Activated CD4-positive, alpha-beta T cell treated with anti-CD3 and anti-CD28 coated beads, Interleukin-2, amount 10 ng/mL, durations not matched to agents 7 days and 5 days (primary cell): ENCODE measurements around the gene P2RX7. TPM values are rescaled to one million over a fixed set of nuclear protein-coding genes. Genes with fewer than 3 reads are reported as not detected.
"Not testable (repeated sequence)": the region's sequence is repeated elsewhere in the genome, so short reads cannot be mapped to it uniquely, and the experiment has no call there.

Source experiments
- CTCF ChIA-PET: fragments of 350-600 bp; sonication (Branson Sonifier 250); formaldehyde crosslinking; loops from one replicate; lab custom pipeline; 2021; ENCODE audit warnings: antibody characterized with exemption; lab: Charles Lee
- POLR2A ChIA-PET: fragments of 350-600 bp; sonication (Branson Sonifier 250); formaldehyde crosslinking; loops from one replicate; lab custom pipeline; 2021; ENCODE audit warnings: antibody characterized with exemption; lab: Charles Lee
- DNase-seq: peaks from one replicate; pipeline ENCODE4 v3.0.0-alpha.2; 2020
- H3K27ac Mint-ChIP-seq: one replicate; pipeline ENCODE4 v1.8.0; 2021; ENCODE audit warnings: mild to moderate bottlenecking, moderate library complexity, mixed read lengths
- H3K27me3 Mint-ChIP-seq: one replicate; pipeline ENCODE4 v1.8.0; 2021; ENCODE audit warnings: mixed read lengths
- H3K36me3 Mint-ChIP-seq: one replicate; pipeline ENCODE4 v1.8.0; 2021; ENCODE audit warnings: low read depth, mixed read lengths
- H3K4me1 Mint-ChIP-seq: one replicate; pipeline ENCODE4 v1.8.0; 2021; ENCODE audit warnings: mixed read lengths
- H3K4me3 Mint-ChIP-seq: one replicate; pipeline ENCODE4 v1.8.0; 2021; ENCODE audit warnings: mild to moderate bottlenecking, moderate library complexity, mixed read lengths
- H3K9me3 Mint-ChIP-seq: one replicate; pipeline ENCODE4 v1.8.0; 2021; ENCODE audit warnings: mixed read lengths
- total RNA-seq, 2 experiments: library from RNA; stranded (reverse); gene quantifications; one replicate each; pipeline ENCODE4 v1.2.3, GENCODE V29; 2021

The P2RX7 gene
- total RNA-seq, 2 experiments from 2014 or later = 19.8 to 21.4 TPM

GRCh38 chr12:121187501-121187900 lies 54.8 kb downstream of the P2RX7 start:
- Mint-ChIP-seq H3K27me3 (no peaks in the 10 kb centered on the region), H3K4me3 (no peak overlapping the region), H3K27ac (no peak overlapping the region), H3K9me3 (peaks cover 5% of the 10 kb centered on the region), H3K36me3 (peaks cover 16% of the 10 kb centered on the region), H3K4me1 (peaks cover 6% of the 10 kb centered on the region)
- POLR2A ChIA-PET = interaction anchor here (0.7 kb wide), 1 partner anchor 231 kb away, joined by 3 read pairs; no protein-coding TSS in a partner anchor
- no peak for DNase-seq
- CTCF ChIA-PET = no interaction called here

- ChIA-PET CTCF (interaction anchor here (0.6 kb wide), 1 partner anchor 251 kb away, joined by 3 read pairs; no protein-coding TSS in a partner anchor), POLR2A (no interaction called here)
- no peak for DNase-seq
- Mint-ChIP-seq H3K27me3 (no peaks in the 10 kb centered on the region), H3K27ac (no peak overlapping the region), H3K36me3 (peaks cover 16% of the 10 kb centered on the region), H3K4me3 (no peak overlapping the region), H3K9me3 (peaks cover 5% of the 10 kb centered on the region), H3K4me1 (peaks cover 8% of the 10 kb centered on the region)
Observed at GRCh38 chr12:121188227-121188626, 55.6 kb downstream of the P2RX7 start.

GRCh38 chr12:121189131-121189530 lies 56.5 kb downstream of the P2RX7 start:
- Mint-ChIP-seq H3K4me3 (no peak overlapping the region), H3K9me3 (peaks cover 5% of the 10 kb centered on the region), H3K36me3 (peaks cover 16% of the 10 kb centered on the region), H3K4me1 (peaks cover 8% of the 10 kb centered on the region), H3K27ac (no peak overlapping the region), H3K27me3 (no peaks in the 10 kb centered on the region)
- ChIA-PET POLR2A (no interaction called here), CTCF (interaction anchor here (0.6 kb wide), 2 partner anchors 250 to 1261 kb away, joined by 3 read pairs; no protein-coding TSS in a partner anchor)
- DNase-seq = no peak

- no peaks in the 10 kb centered on the region for H3K27me3 Mint-ChIP-seq
- CTCF ChIA-PET = interaction anchor here (0.6 kb wide), 1 partner anchor 1260 kb away, joined by 3 read pairs; no protein-coding TSS in a partner anchor
- H3K27ac Mint-ChIP-seq = no peak overlapping the region
Observed at GRCh38 chr12:121189619-121190155, 57.0 kb downstream of the P2RX7 start.

GRCh38 chr12:121190523-121191031 lies 57.9 kb downstream of the P2RX7 start:
- peaks cover 5% of the 10 kb centered on the region for H3K9me3 Mint-ChIP-seq
- H3K4me3 Mint-ChIP-seq = no peak overlapping the region
- DNase-seq = no peak
- peaks cover 8% of the 10 kb centered on the region for H3K4me1 Mint-ChIP-seq
- POLR2A ChIA-PET = no interaction called here
- H3K36me3 Mint-ChIP-seq = peaks cover 13% of the 10 kb centered on the region
- no peaks in the 10 kb centered on the region for H3K27me3 Mint-ChIP-seq
- CTCF ChIA-PET = interaction anchor here (1.1 kb wide), 1 partner anchor 16 kb away, joined by 7 read pairs; no protein-coding TSS in a partner anchor
- no peak overlapping the region for H3K27ac Mint-ChIP-seq

More at GRCh38 chr12:121189619-121190155, 57.0 kb downstream of the P2RX7 start:
- Mint-ChIP-seq H3K36me3 (peaks cover 16% of the 10 kb centered on the region), H3K9me3 (peaks cover 5% of the 10 kb centered on the region), H3K4me1 (peaks cover 8% of the 10 kb centered on the region), H3K4me3 (no peak overlapping the region)
- DNase-seq = no peak
- POLR2A ChIA-PET = no interaction called here

GRCh38 chr12:121191151-121191550 lies 58.5 kb downstream of the P2RX7 start:
- ChIA-PET POLR2A (no interaction called here), CTCF (interaction anchor here (0.6 to 1.1 kb wide), 2 partner anchors 15 to 1174 kb away, joined by 4 to 7 read pairs; no protein-coding TSS in a partner anchor)
- peaks cover 8% of the 10 kb centered on the region for H3K4me1 Mint-ChIP-seq
- H3K27ac Mint-ChIP-seq = no peak overlapping the region
- H3K27me3 Mint-ChIP-seq = no peaks in the 10 kb centered on the region
- H3K9me3 Mint-ChIP-seq = peaks cover 5% of the 10 kb centered on the region
- H3K4me3 Mint-ChIP-seq = no peak overlapping the region
- DNase-seq = no peak
- peaks cover 11% of the 10 kb centered on the region for H3K36me3 Mint-ChIP-seq

- peaks cover 20% of the 10 kb centered on the region for H3K4me1 Mint-ChIP-seq
- no peaks in the 10 kb centered on the region for H3K36me3 Mint-ChIP-seq
- ChIA-PET POLR2A (no interaction called here), CTCF (no interaction called here)
- H3K27me3 Mint-ChIP-seq = no peaks in the 10 kb centered on the region
- peak overlapping the region; percentile 78 for H3K27ac Mint-ChIP-seq
- no peaks in the 10 kb centered on the region for H3K9me3 Mint-ChIP-seq
- peak; percentile 22 for DNase-seq
- no peak overlapping the region for H3K4me3 Mint-ChIP-seq
Observed at GRCh38 chr12:121196902-121197301, 64.2 kb downstream of the P2RX7 start.

GRCh38 chr12:121198949-121199348 lies 66.3 kb downstream of the P2RX7 start:
- Mint-ChIP-seq H3K4me3 (no peak overlapping the region), H3K4me1 (peaks cover 15% of the 10 kb centered on the region), H3K9me3 (no peaks in the 10 kb centered on the region), H3K36me3 (no peaks in the 10 kb centered on the region), H3K27me3 (no peaks in the 10 kb centered on the region), H3K27ac (no peak overlapping the region)
- ChIA-PET POLR2A (no interaction called here), CTCF (interaction anchor here (1.2 kb wide), 1 partner anchor 48 kb away, joined by 3 read pairs; no protein-coding TSS in a partner anchor)
- no peak for DNase-seq

GRCh38 chr12:121201140-121201539 lies 68.5 kb downstream of the P2RX7 start:
- H3K9me3 Mint-ChIP-seq, POLR2A ChIA-PET, H3K36me3 Mint-ChIP-seq, DNase-seq, H3K27ac Mint-ChIP-seq, H3K27me3 Mint-ChIP-seq, H3K4me3 Mint-ChIP-seq: not testable (repeated sequence)
- CTCF ChIA-PET = interaction anchor here (0.7 kb wide), 1 partner anchor 973 kb away, joined by 3 read pairs; no protein-coding TSS in a partner anchor
- peaks cover 24% of the 10 kb centered on the region for H3K4me1 Mint-ChIP-seq

GRCh38 chr12:121202407-121203355 lies 70.0 kb downstream of the P2RX7 start:
- Mint-ChIP-seq H3K27ac (no peak overlapping the region), H3K4me3 (no peak overlapping the region), H3K36me3 (no peaks in the 10 kb centered on the region), H3K9me3 (no peaks in the 10 kb centered on the region), H3K4me1 (peaks cover 15% of the 10 kb centered on the region), H3K27me3 (peaks cover 2% of the 10 kb centered on the region)
- POLR2A ChIA-PET = no interaction called here
- no peak for DNase-seq
- CTCF ChIA-PET = no interaction called here

GRCh38 chr12:121203482-121203881 lies 70.8 kb downstream of the P2RX7 start:
- ChIA-PET POLR2A (no interaction called here), CTCF (interaction anchor here (0.5 kb wide), 1 partner anchor 9 kb away, joined by 3 read pairs; no protein-coding TSS in a partner anchor)
- peaks cover 12% of the 10 kb centered on the region for H3K4me1 Mint-ChIP-seq
- H3K36me3 Mint-ChIP-seq = no peaks in the 10 kb centered on the region
- no peak for DNase-seq
- no peak overlapping the region for H3K27ac Mint-ChIP-seq
- no peak overlapping the region for H3K4me3 Mint-ChIP-seq
- no peaks in the 10 kb centered on the region for H3K9me3 Mint-ChIP-seq
- H3K27me3 Mint-ChIP-seq = peaks cover 2% of the 10 kb centered on the region

GRCh38 chr12:121205491-121205890 lies 72.8 kb downstream of the P2RX7 start:
- no peak for DNase-seq
- H3K36me3 Mint-ChIP-seq = no peaks in the 10 kb centered on the region
- H3K27ac Mint-ChIP-seq = no peak overlapping the region
- H3K4me1 Mint-ChIP-seq = peaks cover 18% of the 10 kb centered on the region
- H3K9me3 Mint-ChIP-seq = no peaks in the 10 kb centered on the region
- H3K4me3 Mint-ChIP-seq = no peak overlapping the region
- peaks cover 2% of the 10 kb centered on the region for H3K27me3 Mint-ChIP-seq
- ChIA-PET POLR2A (interaction anchor here (0.6 kb wide), 1 partner anchor 10 kb away, joined by 7 read pairs; no protein-coding TSS in a partner anchor), CTCF (interaction anchor here (1.1 to 2.1 kb wide), 2 partner anchors 10 to 14 kb away, joined by 4 to 7 read pairs; no protein-coding TSS in a partner anchor)
